GM12864 (cell line): Measurements from ENCODE around the gene RPSA.

Experiments
- DNase-seq: peaks from one replicate; pipeline ENCODE4 v3.0.0-alpha.2; 2011; ENCODE audit warnings: low read depth
- H3K4me3 ChIP-seq: 2 replicates; pipeline ENCODE4 v1.5.1; 2011; ENCODE audit warnings: mild to moderate bottlenecking, low read depth, low read length, control low read depth
- TF ChIP-seq, protein P1 (sequence below): IDR thresholded peaks from 2 replicates; pipeline ENCODE4 v1.5.1; 2011; ENCODE audit warnings: low read depth, mild to moderate bottlenecking, moderate library complexity, low read length, control low read depth, inconsistent platforms; ENCODE audit errors: missing control alignments

RPSA gene

DNA sequence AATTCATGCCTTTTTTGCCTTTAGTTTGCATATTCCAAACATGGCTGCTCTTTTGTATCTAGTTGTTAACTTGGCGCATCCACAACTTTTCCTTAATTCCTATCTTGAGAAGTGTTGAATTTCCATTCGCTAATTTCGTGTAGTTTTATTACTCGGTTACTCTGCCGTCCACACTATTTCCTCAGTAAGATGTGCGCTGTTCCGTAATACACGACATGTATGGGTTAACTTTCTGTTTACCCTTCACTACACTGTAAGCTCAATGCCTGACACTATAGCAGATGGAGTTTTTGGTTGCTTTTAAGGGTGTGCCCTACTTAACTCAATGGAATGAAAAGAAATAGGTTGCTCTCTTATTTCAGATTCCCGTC lies 724 bp downstream of the RPSA start:
- no peak for DNase-seq
- TF ChIP-seq, protein P1, sequence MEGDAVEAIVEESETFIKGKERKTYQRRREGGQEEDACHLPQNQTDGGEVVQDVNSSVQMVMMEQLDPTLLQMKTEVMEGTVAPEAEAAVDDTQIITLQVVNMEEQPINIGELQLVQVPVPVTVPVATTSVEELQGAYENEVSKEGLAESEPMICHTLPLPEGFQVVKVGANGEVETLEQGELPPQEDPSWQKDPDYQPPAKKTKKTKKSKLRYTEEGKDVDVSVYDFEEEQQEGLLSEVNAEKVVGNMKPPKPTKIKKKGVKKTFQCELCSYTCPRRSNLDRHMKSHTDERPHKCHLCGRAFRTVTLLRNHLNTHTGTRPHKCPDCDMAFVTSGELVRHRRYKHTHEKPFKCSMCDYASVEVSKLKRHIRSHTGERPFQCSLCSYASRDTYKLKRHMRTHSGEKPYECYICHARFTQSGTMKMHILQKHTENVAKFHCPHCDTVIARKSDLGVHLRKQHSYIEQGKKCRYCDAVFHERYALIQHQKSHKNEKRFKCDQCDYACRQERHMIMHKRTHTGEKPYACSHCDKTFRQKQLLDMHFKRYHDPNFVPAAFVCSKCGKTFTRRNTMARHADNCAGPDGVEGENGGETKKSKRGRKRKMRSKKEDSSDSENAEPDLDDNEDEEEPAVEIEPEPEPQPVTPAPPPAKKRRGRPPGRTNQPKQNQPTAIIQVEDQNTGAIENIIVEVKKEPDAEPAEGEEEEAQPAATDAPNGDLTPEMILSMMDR: no peak
- peak overlapping the region; percentile 97 for H3K4me3 ChIP-seq

DNA sequence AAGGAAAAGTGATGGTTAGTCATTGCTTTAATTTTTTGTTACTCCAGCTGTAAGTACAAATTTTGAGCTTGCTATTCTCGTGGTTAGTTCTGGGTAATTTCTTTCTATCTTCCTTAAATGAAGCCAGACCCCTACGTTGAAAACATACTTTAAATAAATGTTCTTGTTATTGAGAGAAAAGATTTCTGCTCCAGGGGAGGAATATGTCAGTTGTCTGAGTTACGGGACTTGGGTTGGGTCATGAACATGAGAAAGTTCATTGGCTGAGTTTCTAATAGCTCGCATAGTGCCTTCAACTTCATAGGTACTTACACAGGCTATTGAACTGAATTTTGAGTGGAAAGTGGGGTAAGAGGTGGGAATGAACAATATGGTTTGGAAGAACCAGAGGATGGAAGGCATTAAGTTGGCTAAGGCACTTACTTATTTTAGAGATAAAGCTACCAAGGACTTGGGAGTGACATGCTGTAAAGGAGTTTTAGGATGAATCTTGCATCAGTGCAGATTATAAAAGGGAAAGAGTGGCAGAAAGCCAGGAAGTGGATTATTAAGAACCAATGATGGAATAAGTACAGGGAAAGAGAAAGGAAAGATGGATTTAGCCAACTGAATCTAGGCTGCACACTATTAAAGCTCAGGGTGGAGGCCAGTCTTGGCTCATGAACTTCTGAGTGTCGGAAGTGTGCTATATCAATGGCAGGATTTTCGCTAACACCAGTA lies 1.4 kb downstream of the RPSA start:
- peak overlapping the region; percentile 97 for H3K4me3 ChIP-seq
- TF ChIP-seq, protein P1: no peak
- DNase-seq: no peak

GRCh38 chr3:39408493-39409372 lies 2.2 kb downstream of the RPSA start:
- DNase-seq: no peak
- H3K4me3 ChIP-seq: peak overlapping the region; percentile 97

DNA sequence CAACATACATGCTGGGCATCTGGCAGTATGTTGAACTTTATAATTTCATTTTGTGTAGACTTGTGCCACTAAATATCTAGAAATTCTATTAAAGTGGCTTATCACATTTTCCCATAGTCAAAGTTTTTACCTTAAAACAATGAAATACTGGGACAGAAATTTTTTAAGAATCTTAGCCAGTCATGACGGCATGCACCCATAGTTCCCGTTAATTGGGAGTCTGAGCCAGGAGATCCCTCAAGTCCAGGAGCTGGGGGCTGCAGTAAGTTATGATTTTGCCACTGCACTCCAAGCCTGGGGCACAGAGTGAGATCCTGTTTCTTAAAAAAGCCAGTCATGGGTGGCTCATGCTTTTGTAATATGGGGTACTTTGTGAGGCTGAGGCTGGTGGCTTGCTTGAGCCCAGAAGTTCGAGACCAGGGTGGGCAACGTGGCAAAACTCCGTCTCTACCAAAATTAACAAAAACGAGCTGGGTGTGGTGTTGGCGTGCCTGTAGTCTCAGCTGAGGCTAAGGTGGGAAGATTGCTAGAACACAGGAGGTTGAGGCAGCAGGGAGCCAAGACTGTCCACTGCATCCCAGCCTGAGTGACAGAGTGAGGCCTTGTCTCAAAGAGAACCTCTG lies 3.1 kb downstream of the RPSA start:
- TF ChIP-seq, protein P1: no peak
- DNase-seq: no peak
- peak overlapping the region; percentile 7 for H3K4me3 ChIP-seq

More at GRCh38 chr3:39408493-39409372, 2.2 kb downstream of the RPSA start:
- TF ChIP-seq, protein P1: no peak

- TF ChIP-seq, protein P1: no peak
- DNase-seq: no peak
- no peak overlapping the region for H3K4me3 ChIP-seq
Measured at GRCh38 chr3:39410893-39411292, 4.4 kb downstream of the RPSA start.

DNA sequence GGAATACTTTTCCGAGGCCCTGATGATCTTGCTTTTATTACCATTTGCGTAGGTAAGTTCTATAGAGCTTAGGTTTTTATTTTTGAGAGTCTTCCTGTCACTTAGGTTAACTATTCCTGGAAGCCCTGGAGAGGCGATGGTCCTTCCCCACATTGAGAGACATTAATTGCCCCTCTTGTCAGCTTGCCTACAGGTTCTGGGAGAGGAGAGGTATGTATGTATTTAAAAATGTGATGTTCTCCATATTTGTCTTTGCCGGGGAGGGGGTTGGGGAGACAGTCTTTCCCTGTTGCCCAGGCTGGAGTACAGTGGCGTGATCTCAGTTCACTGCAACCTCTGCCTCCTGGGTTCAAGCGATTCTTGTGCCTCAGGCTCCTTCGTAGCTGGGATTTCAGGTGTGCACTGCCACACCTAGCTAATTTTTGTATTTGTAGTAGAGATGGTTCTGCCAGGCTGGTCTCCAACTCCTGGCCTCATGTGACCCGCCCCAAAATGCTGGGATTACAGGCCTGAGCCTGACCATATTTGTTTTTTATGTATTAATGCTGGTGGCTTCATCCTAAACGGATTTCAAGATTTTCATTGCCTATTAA lies 6.2 kb downstream of the RPSA start:
- DNase-seq: no peak
- TF ChIP-seq, protein P1: no peak

More for the DNA sequence above, 6.2 kb downstream of the RPSA start:
- H3K4me3 ChIP-seq: no peak overlapping the region
